A673 (cell line): ENCODE results near the gene TRAPPC2L. TPM values are rescaled to one million over a fixed set of nuclear protein-coding genes. Genes with fewer than 3 reads are reported as not detected.

Source experiments
- BruUV-seq: library from RNA; stranded (reverse); fragments of 400-500 nt; replicated peaks from 2 replicates; lab custom pipeline; 2021; lab: Mats Ljungman, UMichigan
- CTCF ChIA-PET: fragments of 300-600 bp; sonication (Branson Sonifier 250); formaldehyde crosslinking; loops from one replicate; lab custom pipeline; 2022; ENCODE audit warnings: antibody characterized with exemption; lab: Charles Lee
- POLR2A ChIA-PET: fragments of 300-600 bp; sonication (Branson Sonifier 250); formaldehyde crosslinking; loops from one replicate; lab custom pipeline; 2022; ENCODE audit warnings: antibody characterized with exemption; ENCODE audit not compliant: low non-redundant PET; lab: Charles Lee
- DNase-seq: peaks from one replicate; pipeline ENCODE4 v3.0.0-alpha.2; 2015; ENCODE audit warnings: low spot score
- H3K27ac ChIP-seq: fragments of 200-600 bp; sonication (generic); 2 replicates; pipeline ENCODE4 v1.5.1; 2016; ENCODE audit warnings: mixed run types, low read depth, mild to moderate bottlenecking, mixed read lengths, antibody characterized with exemption, low read length; ENCODE audit not compliant: poor library complexity, severe bottlenecking
- H3K27me3 ChIP-seq: fragments of 200-600 bp; sonication (generic); replicated peaks from 2 replicates; pipeline ENCODE4 v1.6.1; 2017; ENCODE audit warnings: mixed run types, low read depth, mild to moderate bottlenecking, mixed read lengths, antibody characterized with exemption, low read length; ENCODE audit not compliant: insufficient read depth, poor library complexity
- H3K36me3 ChIP-seq: fragments of 200-600 bp; sonication (generic); 2 replicates; pipeline ENCODE4 v1.6.1; 2016; ENCODE audit warnings: mixed run types, mild to moderate bottlenecking, mixed read lengths, antibody characterized with exemption, low read length; ENCODE audit not compliant: insufficient read depth, poor library complexity, severe bottlenecking
- H3K4me1 ChIP-seq: fragments of 200-600 bp; sonication (generic); 2 replicates; pipeline ENCODE4 v1.6.1; 2017; ENCODE audit warnings: mixed run types, mild to moderate bottlenecking, mixed read lengths, antibody characterized with exemption, low read length; ENCODE audit not compliant: insufficient read depth, poor library complexity, severe bottlenecking
- H3K4me3 ChIP-seq: fragments of 200-600 bp; sonication (generic); 2 replicates; pipeline ENCODE4 v1.5.1; 2016; ENCODE audit warnings: low read depth, mixed run types, mild to moderate bottlenecking, mixed read lengths, low read length; ENCODE audit not compliant: poor library complexity, severe bottlenecking
- H3K9me3 ChIP-seq: fragments of 200-600 bp; sonication (generic); 2 replicates; pipeline ENCODE4 v1.6.1; 2016; ENCODE audit warnings: mixed run types, low read depth, mild to moderate bottlenecking, mixed read lengths, antibody characterized with exemption, low read length; ENCODE audit not compliant: poor library complexity, severe bottlenecking
- EZH2 ChIP-seq: fragments of 200-600 bp; sonication (generic); IDR thresholded peaks from 2 replicates; pipeline ENCODE4 v1.6.1; 2017; ENCODE audit warnings: borderline replicate concordance, low read depth, mild to moderate bottlenecking, mixed read lengths, antibody characterized with exemption, low read length; ENCODE audit not compliant: poor library complexity, severe bottlenecking
- intact Hi-C: fragments of 100-400 bp; cut with micrococcal nuclease; formaldehyde crosslinking; loops from one replicate; pipeline ENCODE4 v1.10.0; 2022; ENCODE audit not compliant: unreplicated experiment
- total RNA-seq: library from RNA; stranded (reverse); gene quantifications from 2 replicates; pipeline ENCODE4 v1.2.3, GENCODE V29; 2021
- TF ChIP-seq, protein P1 (sequence below): fragments of 300-800, 200-600 bp; sonication (generic); conservative IDR thresholded peaks from 2 replicates; pipeline ENCODE4 v1.5.1; 2017; ENCODE audit warnings: low read depth, mild to moderate bottlenecking, antibody characterized with exemption, low read length, moderate library complexity, mixed read lengths

The TRAPPC2L gene
- total RNA-seq, 1 experiment from 2014 or later: 98.6 TPM

DNA sequence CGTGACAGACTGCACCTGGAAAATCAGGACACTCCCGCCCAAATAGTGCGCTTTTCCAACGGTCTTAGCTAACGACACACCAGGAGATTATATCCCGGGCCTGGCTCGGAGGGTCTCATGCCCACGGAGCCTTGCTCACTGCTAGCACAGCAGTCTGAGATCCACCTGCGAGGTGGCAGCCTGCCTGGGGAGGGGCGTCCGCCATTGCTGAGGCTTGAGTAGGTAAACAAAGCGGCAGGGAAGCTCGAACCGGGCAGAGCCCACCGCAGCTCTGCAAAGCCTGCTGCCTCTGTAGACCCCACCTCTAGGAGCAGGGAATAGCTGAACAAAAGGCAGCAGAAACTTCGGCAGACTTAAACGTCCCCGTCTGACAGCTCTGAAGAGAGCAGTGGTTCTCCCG is 5.3 kb upstream of the TRAPPC2L start:
- H3K27ac ChIP-seq: no peak overlapping the region
- no peak for DNase-seq
- intact Hi-C loops: no loop called here
- CTCF ChIA-PET: no interaction called here
- TF ChIP-seq, protein P1, sequence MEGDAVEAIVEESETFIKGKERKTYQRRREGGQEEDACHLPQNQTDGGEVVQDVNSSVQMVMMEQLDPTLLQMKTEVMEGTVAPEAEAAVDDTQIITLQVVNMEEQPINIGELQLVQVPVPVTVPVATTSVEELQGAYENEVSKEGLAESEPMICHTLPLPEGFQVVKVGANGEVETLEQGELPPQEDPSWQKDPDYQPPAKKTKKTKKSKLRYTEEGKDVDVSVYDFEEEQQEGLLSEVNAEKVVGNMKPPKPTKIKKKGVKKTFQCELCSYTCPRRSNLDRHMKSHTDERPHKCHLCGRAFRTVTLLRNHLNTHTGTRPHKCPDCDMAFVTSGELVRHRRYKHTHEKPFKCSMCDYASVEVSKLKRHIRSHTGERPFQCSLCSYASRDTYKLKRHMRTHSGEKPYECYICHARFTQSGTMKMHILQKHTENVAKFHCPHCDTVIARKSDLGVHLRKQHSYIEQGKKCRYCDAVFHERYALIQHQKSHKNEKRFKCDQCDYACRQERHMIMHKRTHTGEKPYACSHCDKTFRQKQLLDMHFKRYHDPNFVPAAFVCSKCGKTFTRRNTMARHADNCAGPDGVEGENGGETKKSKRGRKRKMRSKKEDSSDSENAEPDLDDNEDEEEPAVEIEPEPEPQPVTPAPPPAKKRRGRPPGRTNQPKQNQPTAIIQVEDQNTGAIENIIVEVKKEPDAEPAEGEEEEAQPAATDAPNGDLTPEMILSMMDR: no peak
- no peak for TF ChIP-seq EZH2
- no peaks in the 10 kb centered on the region for H3K9me3 ChIP-seq
- no peak overlapping the region for H3K4me3 ChIP-seq
- no peaks in the 10 kb centered on the region for H3K36me3 ChIP-seq
- no peaks in the 10 kb centered on the region for H3K27me3 ChIP-seq
- POLR2A ChIA-PET: no interaction called here
- H3K4me1 ChIP-seq: no peaks in the 10 kb centered on the region
- BruUV-seq: no TSS peak

DNA sequence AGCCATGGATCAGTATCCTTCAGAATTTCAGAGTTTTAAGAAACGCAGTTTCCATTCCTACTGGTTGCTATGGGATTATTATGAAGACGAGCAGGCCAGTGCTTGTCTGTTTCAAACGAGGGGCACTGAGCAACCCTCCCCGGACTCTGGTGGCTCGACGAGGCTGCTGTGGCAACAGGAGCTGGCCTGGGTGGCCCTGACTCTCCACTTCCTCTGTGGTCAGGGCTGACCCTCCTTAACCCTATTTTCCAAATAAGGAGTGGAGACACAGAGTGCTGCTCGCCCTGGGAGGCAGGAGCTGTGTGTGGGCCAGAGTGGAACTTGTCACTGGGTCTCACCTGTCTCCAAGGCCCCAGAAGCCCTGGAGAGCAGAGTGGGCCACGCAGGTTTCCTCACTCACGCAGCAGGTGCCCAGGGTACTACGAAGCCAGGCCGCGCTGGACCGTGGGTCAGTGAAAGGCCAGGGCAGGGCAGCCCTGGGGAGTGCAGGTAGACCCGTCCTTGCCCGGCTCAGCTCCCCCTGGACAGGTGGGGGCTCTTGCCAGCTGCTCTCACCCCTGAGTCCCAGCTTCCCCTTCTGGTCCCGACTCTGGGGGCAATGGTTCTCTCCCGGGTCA is 3.5 kb upstream of the TRAPPC2L start:
- Histone ChIP-seq H3K36me3 (no peaks in the 10 kb centered on the region), H3K27ac (no peak overlapping the region), H3K9me3 (no peaks in the 10 kb centered on the region), H3K4me1 (peaks cover 3% of the 10 kb centered on the region), H3K27me3 (no peaks in the 10 kb centered on the region), H3K4me3 (no peak overlapping the region)
- intact Hi-C loops: no loop called here
- DNase-seq: no peak
- BruUV-seq: no TSS peak
- ChIA-PET CTCF (no interaction called here), POLR2A (no interaction called here)
- no peak for TF ChIP-seq EZH2
- TF ChIP-seq, protein P1: no peak

DNA sequence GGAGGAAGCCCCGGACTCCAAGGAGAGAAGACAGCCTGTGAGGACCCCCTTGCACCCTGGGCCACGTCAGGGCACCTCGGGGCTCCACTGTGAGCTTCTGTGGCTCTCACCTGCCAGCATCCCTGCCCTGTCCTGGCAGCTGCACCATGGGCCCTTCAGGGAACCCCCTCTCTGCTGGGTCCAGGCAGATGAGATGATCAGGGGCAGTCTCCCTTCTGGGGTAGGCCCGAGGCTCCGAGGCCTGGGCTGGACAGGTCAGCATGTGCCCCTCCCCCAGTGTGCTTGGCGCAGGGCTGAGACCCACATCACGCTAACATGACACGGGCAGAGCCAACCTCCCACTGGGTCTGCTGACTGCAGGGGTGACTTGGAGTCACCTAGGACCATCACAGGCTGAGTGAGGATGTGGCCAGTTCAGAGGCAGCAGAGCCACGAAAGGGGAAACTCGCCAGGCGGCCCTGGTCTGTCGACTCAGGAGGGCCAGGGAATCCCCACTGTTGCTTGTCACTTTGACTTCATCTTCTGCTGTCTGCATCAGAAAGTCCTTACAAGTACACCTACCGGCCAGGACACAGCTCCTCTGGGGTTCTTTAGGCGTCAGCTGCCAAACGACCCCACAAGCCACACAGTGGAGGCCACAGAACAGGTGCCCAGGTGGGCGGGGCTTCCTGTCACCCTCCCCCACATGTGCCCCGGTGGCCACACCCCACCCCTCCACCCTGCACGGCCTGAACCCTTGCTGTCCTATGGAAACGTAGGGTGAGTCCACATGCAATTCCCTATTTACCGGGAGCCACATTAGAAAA is 2.4 kb upstream of the TRAPPC2L start:
- H3K4me3 ChIP-seq: no peak overlapping the region
- CTCF ChIA-PET: no interaction called here
- peaks cover 3% of the 10 kb centered on the region for H3K4me1 ChIP-seq
- H3K27ac ChIP-seq: no peak overlapping the region
- POLR2A ChIA-PET: no interaction called here
- BruUV-seq: no TSS peak
- DNase-seq: no peak
- no peaks in the 10 kb centered on the region for H3K27me3 ChIP-seq
- peaks cover 2% of the 10 kb centered on the region for H3K36me3 ChIP-seq
- intact Hi-C loops: no loop called here
- no peaks in the 10 kb centered on the region for H3K9me3 ChIP-seq
- no peak for TF ChIP-seq EZH2
- TF ChIP-seq, protein P1: no peak
